HG03565 (cell line): ENCODE results near the gene PIM3.

Source experiments
- ATAC-seq: cut with Tn5 transposase; IDR thresholded peaks from one replicate; pipeline ENCODE4 v1.9.1; 2021; ENCODE audit warnings: mild to moderate bottlenecking, moderate library complexity; ENCODE audit not compliant: unreplicated experiment

PIM3 gene

DNA sequence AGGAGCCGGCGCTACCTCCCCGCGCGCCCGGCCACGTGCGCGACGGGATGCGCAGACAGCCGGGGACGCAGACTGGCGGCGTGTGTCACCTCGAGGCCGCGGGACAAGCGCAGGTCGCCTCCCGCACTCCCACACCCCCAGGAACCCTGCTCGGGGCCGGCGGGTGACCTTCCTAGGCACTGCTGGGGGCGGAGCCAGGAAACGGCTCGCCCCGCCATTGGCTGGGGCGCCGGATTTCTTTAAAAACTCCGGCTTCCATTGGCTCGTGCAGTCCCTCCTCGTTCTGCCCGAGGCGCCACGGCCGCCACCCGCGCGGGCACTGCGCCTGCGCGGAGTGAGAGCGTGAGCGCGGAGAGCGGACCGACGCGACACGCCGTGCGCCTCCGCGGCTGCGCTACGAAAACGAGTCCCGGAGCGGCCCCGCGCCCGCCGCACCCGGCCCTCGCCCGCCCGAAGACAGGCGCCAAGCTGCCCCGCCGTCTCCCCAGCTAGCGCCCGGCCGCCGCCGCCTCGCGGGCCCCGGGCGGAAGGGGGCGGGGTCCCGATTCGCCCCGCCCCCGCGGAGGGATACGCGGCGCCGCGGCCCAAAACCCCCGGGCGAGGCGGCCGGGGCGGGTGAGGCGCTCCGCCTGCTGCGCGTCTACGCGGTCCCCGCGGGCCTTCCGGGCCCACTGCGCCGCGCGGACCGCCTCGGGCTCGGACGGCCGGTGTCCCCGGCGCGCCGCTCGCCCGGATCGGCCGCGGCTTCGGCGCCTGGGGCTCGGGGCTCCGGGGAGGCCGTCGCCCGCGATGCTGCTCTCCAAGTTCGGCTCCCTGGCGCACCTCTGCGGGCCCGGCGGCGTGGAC, at the start of gene PIM3:
TSS of gene PIM3 (plus strand) at position 614 of the 846 bp plus-strand sequence. CDS start at position 790, 176 bp downstream.
- ATAC-seq: peak; percentile 62

DNA sequence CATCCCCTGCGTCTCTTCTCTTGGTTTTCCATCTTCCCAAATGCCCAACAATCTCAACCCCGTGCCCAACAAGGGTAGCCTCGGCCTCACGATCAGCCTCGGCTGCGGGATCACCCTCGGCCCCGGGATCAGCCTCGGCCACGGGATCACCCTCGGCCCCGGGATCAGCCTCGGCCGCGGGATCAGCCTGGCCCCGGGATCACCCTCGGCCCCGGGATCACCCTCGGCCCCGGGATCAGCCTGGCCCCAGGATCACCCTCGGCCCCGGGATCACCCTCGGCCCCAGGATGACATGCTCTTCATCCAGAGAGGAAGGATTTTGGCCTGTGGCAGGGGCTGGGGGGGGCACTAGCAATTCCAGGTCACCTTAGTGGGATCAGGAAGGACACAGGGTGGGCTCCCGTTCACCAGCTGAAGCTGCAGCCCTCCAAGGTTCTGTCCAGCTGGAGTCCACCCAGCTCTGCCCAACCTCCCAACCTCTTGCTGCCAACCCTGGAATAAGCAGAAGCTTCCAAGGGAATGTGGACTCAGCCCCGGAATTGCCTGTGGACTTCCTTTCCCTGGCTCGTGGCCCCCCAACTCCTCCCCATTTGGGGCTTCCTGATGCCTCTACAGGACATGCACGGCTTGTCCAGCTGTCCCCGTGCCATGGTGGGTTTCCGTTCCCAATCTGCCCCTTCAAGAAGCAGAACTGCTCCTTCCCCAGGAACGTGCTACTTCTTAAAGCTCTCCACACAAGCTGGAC, 48.5 kb upstream of the PIM3 start:
- ATAC-seq: no peak

DNA sequence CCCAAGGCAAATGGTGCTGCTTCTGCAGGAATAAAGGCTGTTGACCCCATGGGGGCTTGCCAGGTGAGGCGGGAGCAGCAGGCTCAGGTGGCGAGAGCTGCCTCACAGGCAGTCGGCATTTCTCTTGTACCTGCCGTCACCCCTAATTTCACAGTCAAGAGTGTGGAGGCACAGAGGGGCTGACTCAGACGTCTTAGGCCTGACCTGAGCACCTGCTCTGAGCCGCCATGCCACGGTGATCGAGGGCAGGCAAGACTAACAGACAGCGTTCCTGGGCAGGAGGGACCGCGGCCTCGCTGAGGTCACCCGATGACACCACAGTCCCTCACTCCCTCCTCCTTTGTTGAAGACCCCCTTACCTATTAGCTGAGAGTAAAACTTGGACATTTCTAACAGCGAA, 47.5 kb upstream of the PIM3 start:
- ATAC-seq: no peak

DNA sequence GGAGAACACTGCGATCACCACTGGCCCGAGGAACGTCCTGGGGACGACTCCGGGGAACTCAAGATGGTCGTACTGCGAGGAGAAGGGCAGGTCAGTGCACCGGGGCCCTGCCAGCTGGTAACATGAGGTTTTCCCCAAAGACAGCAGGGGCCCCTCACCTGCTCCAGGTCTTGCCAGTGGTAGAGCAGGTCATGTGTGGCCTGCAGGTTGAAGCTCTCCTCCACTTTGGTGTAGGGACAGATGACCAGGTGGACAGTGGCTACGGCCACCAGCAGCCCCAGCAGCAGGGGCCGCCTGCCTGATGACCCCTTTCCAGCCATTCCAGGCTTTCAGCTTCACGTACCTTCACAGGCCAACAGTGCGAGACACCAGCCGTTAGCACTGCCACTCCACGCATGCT, 47.1 kb upstream of the PIM3 start:
- ATAC-seq: no peak

DNA sequence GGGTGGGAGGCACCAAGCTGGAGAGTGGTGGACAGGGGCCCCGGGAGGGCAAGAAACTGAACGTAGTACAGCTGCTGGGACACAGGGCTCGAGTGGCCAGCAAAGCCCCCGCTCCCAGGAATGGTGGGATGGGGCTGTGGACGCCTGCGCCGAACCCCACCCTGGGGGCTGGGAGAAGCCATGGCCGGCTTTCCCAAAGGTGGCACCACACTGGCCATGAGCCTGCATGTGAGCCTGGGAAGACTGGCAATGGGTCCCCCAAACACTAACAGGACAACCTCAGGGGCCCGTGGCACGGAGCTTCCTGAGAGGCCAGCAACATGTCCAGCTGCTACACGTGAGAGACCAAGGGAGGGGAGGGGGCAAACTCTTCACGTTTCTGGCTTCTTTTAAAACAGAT, 46.3 kb upstream of the PIM3 start:
- ATAC-seq: no peak

DNA sequence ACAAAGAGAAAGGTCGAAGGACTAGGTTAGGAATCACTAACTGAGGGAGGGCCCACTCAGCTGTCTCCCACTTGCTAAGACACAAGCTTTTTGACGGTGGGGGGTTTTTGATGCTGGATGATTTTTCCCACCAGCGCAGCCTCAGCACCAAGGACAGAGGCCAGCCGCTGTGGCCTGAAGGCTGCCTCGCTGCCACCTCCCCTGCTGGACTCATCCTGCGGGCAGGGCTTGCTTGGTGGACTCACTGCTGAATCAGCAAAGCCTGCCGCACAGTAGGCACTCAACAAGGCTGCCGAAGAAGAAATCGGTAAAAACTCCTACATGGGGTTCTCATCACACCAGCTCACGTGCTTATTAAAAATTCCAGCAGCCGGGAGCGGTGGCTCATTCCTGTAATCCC, 45.0 kb upstream of the PIM3 start:
- ATAC-seq: no peak

DNA sequence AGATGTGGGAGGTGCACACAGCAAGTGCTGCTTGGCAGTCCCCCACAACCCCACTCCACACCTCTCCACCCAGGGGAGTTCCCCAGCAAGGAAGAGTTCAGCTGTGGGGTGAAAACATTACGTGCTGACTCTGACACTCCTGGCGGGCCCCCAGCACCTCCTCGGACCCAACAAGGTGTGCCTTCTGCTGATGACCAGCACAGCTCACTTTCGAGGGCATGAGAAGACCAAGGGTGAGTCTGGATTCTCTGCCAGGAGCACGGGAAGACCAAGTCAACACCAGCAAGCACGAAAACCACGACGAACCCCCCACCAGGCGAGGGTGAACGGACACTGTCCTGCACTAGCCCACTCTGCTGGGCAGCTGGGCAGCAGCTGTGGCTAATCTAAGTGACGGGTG, 43.7 kb upstream of the PIM3 start:
- no peak for ATAC-seq

DNA sequence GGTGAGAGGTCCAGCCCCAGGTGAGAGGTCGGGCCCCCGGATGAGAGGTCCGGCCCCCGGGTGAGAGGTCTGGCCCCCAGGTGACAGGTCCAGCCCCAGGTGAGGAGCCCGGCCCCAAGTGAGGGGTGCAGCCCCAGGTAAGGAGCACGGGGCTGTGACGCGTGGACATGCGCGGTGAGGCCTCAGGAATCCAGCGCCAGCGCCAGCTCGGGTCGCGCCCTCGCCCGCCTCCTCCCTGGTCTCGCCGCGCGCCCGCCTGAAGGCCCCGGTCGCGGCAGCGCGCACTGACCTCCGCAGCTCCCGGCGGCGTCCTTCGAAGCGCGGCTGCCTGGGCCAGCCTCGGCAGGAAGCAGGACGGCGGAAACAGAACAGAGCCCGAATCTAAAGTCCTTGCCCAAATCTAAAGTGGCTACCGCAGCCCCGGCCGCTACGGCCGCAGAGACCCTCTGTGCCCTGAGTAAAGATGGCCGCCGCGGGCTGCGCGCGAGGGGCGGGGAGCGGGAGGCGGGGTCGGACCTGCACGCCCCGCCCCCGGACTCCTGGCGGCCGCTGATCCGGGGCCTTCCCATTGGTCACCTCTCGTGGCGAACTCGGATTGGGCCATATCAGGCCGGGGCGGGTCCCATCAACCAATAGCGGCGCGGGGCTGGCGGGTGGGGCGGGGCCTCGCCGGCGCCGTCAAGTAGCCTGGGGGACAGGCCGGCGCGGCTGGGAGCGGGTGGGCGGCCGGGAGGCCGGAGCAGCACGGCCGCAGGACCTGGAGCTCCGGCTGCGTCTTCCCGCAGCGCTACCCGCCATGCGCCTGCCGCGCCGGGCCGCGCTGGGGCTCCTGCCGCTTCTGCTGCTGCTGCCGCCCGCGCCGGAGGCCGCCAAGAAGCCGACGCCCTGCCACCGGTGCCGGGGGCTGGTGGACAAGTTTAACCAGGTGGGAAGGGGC, 42.3 kb upstream of the PIM3 start, which contains the start of the genes ALG12 and CRELD2:
TSS of gene ALG12 (minus strand) at position 465 of the 937 bp plus-strand sequence. CDS start 4,673 bp downstream, outside the sequence.
TSS of gene CRELD2 (plus strand) at position 661 of the 937 bp plus-strand sequence. CDS start at position 797, 136 bp downstream.
- ATAC-seq: peak; percentile 82

DNA sequence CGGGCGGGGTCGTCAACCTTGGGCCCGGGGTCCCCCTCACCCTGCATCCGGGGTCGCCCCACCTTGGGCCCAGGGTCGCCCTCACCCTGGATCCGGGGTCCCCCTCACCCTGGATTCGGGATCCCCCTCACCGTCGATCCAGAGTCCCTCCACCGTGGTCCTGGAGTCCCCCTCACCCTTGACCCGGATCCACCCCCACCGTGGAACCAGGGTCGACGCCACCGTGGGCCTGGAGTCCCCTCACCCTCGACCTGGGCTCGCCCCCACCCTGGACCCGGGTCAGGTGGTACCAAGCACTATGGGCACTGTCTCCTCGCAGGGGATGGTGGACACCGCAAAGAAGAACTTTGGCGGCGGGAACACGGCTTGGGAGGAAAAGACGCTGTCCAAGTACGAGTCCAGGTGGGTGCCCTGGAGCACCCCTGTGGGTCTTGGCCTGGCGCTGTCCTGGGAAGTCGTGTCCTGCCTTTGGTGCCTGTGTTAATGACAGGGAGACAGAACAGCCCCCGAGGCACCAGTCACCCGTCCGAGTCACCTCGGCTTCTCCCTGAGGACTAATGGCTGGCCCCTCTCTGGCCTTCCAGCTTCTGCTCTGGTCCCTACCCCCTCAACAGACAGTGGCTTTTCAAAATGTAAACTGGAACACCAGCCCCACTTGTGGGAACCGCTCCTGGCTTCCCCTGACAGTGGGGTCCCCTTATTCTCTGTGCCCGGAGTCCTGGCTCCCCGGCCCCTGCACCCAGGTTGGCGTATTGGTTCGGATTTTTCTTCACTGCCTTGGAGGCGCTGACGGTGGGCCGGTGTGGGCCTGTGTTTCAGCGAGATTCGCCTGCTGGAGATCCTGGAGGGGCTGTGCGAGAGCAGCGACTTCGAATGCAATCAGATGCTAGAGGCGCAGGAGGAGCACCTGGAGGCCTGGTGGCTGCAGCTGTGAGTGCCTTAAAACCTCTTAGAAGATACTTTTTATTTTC, 41.4 kb upstream of the PIM3 start:
- no peak for ATAC-seq

DNA sequence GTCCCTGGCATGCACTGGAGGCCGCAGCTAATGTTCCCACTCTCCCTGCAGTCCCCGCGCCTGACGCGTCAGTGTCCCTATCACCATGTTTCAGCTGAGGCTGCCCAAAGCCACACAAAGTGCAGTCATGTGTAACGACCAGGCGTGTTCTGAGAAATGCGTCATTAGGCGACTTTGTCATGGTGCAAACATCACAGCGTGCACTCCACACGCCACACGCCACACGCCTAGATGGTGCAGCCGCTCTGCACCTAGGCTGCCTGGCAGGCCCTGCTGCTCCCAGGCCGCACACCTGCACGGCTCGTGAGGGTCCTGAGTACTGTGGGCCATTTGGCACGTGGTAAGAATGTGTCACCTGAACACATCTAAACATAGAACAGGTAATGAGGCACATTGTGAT, 39.7 kb upstream of the PIM3 start:
- ATAC-seq: no peak

DNA sequence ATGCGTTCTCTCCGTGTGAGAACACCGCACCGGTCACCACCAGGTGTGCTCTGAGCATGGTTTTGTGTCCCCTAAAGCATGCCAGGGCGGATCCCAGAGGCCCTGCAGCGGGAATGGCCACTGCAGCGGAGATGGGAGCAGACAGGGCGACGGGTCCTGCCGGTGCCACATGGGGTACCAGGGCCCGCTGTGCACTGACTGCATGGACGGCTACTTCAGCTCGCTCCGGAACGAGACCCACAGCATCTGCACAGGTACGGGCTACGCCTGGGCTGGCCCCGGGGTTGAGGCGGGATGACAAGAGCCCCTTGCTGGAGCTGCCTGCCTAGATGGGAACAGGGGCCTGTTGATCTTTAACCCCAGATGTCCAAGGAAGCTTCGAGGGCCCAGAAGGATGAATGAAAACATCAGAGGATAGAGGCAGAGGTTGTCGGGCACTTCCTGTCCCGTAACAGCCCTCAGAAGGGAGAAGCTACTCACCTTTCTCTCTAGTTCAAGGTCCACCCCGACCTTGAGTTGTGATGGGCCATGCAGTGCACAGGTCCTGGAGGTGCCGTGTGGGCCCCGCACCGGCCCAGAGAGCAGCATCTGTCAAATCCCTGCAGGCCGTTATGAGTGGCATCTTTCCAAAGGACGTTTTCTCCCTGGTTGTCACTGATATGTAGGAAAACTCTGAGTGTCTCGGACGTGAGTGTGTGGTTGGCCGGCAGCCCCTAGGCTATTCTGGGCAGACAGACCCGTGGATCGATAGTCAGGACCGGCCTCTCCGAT, 38.9 kb upstream of the PIM3 start:
- ATAC-seq: no peak

DNA sequence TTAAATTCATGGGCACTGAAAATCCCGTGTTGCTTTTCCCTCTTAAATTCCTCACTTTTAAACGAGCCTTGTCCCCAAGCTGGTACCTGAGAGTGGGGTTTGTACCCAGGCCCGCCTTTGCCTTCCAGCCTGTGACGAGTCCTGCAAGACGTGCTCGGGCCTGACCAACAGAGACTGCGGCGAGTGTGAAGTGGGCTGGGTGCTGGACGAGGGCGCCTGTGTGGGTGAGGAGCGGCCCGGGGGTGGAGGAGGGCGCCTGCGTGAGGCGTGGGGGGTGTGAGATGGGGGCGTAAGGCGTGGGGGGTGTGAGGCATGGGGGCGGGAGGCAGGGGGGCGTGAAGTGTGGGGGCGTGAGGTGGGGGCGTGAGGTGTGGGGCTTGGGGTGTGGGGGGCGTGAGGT, 38.1 kb upstream of the PIM3 start:
- no peak for ATAC-seq

DNA sequence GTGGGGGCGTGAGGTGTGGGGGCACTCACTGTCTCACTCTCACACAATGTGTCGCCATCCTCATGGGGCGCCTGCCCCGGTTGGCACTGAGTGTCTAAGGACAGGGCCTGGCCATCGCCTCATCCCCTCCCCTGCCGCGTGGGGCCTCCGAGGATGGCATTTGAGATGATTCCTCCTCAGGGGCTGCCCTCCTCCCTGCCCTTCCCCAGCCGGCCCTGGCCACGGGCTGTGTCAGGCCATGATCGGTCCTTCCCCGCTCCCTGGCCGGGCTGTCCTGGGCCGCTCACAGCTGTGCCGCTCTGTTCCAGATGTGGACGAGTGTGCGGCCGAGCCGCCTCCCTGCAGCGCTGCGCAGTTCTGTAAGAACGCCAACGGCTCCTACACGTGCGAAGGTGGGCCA, 37.6 kb upstream of the PIM3 start:
- ATAC-seq: no peak

DNA sequence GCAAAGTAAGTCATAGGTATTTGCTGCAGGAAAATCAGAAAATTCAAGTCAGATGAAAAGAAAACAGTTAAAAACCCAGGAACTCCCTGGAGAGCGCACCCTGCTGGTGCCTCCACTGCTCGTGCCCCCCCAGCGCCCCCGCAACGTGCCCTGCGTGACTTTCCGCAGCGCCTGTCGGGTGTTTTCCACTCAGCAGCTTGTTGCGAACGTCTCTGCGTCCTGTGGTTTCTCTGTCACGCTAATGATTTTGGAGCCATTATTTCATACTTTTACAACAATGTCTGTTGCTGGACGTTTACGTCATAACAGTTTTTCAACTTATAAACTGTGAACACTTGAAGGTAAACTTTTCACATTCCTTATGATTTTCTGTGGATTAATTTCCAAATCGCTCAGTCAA, 37.1 kb upstream of the PIM3 start:
- no peak for ATAC-seq

DNA sequence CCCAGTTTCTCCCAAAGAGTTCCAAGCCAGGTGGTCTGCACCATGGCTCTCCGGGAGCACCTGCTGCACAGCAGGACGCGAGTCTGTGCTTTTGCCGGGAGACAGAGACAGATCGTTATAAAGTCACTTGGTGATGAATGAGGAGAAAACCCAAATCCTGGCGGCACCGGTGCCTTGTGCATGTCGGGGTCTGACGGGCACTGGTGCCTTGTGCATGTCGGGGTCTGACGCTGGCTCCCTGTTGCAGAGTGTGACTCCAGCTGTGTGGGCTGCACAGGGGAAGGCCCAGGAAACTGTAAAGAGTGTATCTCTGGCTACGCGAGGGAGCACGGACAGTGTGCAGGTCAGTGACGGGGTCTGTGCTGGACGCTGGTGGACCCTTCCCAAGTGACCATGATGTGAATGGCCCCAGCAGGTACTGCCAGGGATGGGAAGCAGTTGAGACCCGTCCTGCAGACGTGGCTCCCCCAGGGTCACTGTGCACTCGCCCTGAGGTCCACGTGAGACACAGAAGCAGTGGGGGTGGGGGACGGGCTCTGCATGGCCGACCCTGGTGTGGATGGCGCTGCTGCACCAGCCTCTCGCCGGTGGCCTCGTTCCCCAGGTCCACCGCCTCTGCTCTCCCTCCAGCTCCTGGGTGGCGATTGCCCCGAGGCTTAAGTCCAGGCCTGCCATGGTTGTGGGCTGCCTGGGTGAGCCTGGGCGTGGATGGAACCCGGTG, 36.3 kb upstream of the PIM3 start:
- ATAC-seq: no peak

DNA sequence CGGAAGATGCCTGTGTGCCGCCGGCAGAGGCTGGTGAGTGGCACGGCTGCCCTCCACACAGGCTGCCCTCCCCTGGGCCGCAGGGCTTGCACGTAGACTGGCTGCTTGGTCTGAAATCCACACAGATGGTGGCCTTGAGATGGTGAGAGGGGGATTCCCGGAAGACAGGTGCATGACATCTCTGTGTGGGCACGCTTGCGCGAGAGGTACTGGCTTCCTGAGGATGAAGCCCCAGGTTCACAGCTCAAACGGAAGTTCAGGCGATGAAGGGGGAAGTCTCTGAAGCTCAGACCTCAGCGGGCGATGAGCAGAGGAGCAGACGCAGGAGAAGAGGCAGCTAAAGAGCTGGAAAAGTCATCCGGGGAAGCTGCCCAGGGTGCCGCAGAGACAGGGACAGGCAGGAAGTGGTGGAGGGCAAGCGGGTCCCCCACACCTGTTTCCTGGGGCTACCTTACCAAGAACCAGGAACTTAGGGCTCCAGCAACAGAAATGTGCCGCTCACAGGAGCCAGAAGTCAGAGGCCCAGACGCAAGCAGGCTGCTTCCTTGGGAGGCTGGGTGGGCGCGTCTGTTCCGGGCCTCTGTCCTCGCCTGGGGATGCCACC, 34.9 kb upstream of the PIM3 start:
- no peak for ATAC-seq

DNA sequence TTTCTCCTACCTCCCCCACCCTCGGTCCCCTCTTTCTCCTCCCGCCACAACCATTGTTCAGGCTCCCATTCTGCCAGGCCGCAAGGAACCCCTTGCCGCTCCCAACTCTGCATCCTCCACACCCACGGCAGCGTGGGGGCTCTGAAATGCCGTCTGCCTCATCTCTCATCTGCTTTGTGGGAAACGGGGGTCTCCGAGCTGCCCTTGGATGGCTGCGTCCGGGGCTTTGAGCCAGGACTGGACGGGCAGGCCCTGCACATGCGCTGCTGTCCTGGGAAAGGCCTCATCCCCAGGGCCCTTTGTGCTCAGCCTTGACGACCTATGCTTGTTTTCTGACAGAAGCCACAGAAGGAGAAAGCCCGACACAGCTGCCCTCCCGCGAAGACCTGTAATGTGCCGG, 33.7 kb upstream of the PIM3 start:
- ATAC-seq: no peak
